22Rv1 (cell line): ENCODE results near the gene CNN1.

Experiments used
- ZFX ChIP-seq: fragments of 450-650 bp; IDR thresholded peaks from 2 replicates; pipeline ENCODE4 v1.6.1; 2017; ENCODE audit warnings: antibody characterized with exemption, borderline replicate concordance
- TF ChIP-seq, protein P1 (sequence below): fragments of 450-650 bp; IDR thresholded peaks from 2 replicates; pipeline ENCODE4 v1.5.1; 2017; ENCODE audit warnings: mild to moderate bottlenecking

DNA sequence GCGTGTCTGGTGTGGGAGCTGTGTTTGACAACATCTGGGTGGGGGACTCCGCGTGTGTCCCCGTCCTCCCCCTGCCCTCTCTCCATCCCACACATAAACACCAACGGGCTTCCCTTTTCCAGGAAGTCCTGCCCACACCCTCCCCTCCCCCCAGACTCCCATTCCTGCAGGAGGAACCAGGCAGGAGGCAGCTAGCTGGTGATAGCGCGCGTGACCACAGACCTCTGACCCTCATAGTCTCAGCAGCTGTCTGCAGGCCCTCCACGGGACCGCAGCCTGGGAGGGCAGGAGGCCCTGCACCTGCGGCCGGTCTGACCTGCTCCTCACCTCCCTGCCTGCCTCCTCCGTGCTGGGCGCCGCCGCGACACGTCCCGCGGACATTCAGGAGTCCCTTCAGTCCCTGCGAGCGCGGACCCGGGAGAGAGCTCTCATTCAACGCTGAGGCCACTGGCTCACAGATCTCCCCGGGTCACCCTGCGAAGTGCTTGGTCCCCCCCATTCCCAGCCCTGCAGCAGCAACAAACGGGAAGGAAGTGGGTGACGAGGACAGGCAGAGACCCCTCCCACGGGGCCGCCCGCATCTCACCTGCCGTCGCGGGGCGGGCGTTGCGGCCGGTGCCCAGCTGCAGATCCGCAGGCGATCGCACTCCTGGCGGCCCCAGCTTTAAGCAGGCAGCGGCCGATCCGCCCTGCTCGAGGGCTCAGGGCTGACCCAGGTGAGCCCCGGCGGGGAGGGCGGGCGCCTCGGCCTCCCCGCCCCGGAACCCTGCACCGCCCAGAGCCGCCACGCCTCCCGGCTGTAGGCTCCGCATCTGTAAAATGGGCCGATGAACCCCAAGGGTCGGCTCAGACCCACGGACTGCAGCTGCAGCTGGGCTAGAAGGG is 39.8 kb downstream of the CNN1 start:
- TF ChIP-seq, protein P1, sequence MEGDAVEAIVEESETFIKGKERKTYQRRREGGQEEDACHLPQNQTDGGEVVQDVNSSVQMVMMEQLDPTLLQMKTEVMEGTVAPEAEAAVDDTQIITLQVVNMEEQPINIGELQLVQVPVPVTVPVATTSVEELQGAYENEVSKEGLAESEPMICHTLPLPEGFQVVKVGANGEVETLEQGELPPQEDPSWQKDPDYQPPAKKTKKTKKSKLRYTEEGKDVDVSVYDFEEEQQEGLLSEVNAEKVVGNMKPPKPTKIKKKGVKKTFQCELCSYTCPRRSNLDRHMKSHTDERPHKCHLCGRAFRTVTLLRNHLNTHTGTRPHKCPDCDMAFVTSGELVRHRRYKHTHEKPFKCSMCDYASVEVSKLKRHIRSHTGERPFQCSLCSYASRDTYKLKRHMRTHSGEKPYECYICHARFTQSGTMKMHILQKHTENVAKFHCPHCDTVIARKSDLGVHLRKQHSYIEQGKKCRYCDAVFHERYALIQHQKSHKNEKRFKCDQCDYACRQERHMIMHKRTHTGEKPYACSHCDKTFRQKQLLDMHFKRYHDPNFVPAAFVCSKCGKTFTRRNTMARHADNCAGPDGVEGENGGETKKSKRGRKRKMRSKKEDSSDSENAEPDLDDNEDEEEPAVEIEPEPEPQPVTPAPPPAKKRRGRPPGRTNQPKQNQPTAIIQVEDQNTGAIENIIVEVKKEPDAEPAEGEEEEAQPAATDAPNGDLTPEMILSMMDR, result no peak
- TF ChIP-seq ZFX, result no peak
